CD4-positive, alpha-beta T cell treated with Interleukin-2 at 100 ng/mL for 4 hours (primary cell): ENCODE data around the gene POLR2A.

ENCODE experiments used
- DNase-seq: peaks from one replicate; pipeline ENCODE4 v3.0.0-alpha.2; 2020; ENCODE audit warnings: low spot score

The POLR2A gene

GRCh38 chr17:7508145-7508544 is 24.0 kb downstream of the POLR2A start:
- DNase-seq = no peak

- DNase-seq = no peak
Observed at GRCh38 chr17:7508846-7509245, 24.7 kb downstream of the POLR2A start.

GRCh38 chr17:7509937-7510336 is 25.8 kb downstream of the POLR2A start:
- DNase-seq = no peak

- DNase-seq = no peak
Observed at GRCh38 chr17:7511108-7511507, 26.9 kb downstream of the POLR2A start.

GRCh38 chr17:7512105-7512504 is 27.9 kb downstream of the POLR2A start:
- no peak for DNase-seq

- no peak for DNase-seq
Observed at GRCh38 chr17:7512824-7513540, 28.8 kb downstream of the POLR2A start.

- DNase-seq = no peak
Observed at GRCh38 chr17:7513850-7514419, 29.8 kb downstream of the POLR2A start.

GRCh38 chr17:7515911-7516610 is 31.9 kb downstream of the POLR2A start:
- no peak for DNase-seq

GRCh38 chr17:7523033-7523432 is 38.9 kb downstream of the POLR2A start:
- DNase-seq = peak; percentile 61

- DNase-seq = no peak
Observed at GRCh38 chr17:7528842-7529241, 44.7 kb downstream of the POLR2A start.

- DNase-seq = no peak
Observed at GRCh38 chr17:7530023-7530900, 46.1 kb downstream of the POLR2A start.

GRCh38 chr17:7538050-7538449 is 53.9 kb downstream of the POLR2A start:
- DNase-seq = no peak

GRCh38 chr17:7538891-7539545 is 54.9 kb downstream of the POLR2A start:
- no peak for DNase-seq

GRCh38 chr17:7541074-7541621 is 57.0 kb downstream of the POLR2A start:
- no peak for DNase-seq

- DNase-seq = no peak
Observed at GRCh38 chr17:7544911-7545310, 60.7 kb downstream of the POLR2A start.

- DNase-seq = peak; percentile 60
Observed at GRCh38 chr17:7548585-7549400, 64.6 kb downstream of the POLR2A start, which contains the start of gene TNFSF12. TNFSF12 (plus strand) TSS chr17:7549058; CDS start chr17:7549154, 96 bp downstream.
